CD4-positive, alpha-beta T cell treated with Interleukin-17A for 4 hours (primary cell): ENCODE results near the gene HOMEZ.
"Not testable (repeated sequence)": the region's sequence is repeated elsewhere in the genome, so short reads cannot be mapped to it uniquely, and the experiment has no call there.

Source experiments
- DNase-seq: peaks from one replicate; pipeline ENCODE4 v3.0.0-alpha.2; 2020; ENCODE audit warnings: mixed read lengths

HOMEZ gene

GRCh38 chr14:23307146-23307530 lies 21.2 kb upstream of the HOMEZ start:
- no peak for DNase-seq

- no peak for DNase-seq
Measured at GRCh38 chr14:23306412-23307145, 20.6 kb upstream of the HOMEZ start, which contains the start of gene BCL2L2. BCL2L2 (plus strand) TSS chr14:23306833; CDS start chr14:23307768, 935 bp downstream.

GRCh38 chr14:23302290-23303225 lies 16.6 kb upstream of the HOMEZ start, which contains the start of gene PPP1R3E:
PPP1R3E (minus strand) TSS chr14:23302859; CDS start chr14:23302576, 283 bp downstream.
- DNase-seq: peak; percentile 95

- peak; percentile 67 for DNase-seq
Measured at GRCh38 chr14:23301969-23302289, 16.0 kb upstream of the HOMEZ start.

GRCh38 chr14:23301288-23301968 lies 15.5 kb upstream of the HOMEZ start:
- peak; percentile 98 for DNase-seq

- peak; percentile 41 for DNase-seq
Measured at GRCh38 chr14:23300687-23301223, 14.8 kb upstream of the HOMEZ start.

GRCh38 chr14:23299986-23300686 lies 14.2 kb upstream of the HOMEZ start:
- DNase-seq: no peak

- no peak for DNase-seq
Measured at GRCh38 chr14:23299211-23299957, 13.5 kb upstream of the HOMEZ start.

- no peak for DNase-seq
Measured at GRCh38 chr14:23297611-23298277, 11.8 kb upstream of the HOMEZ start.

- no peak for DNase-seq
Measured at GRCh38 chr14:23297096-23297495, 11.2 kb upstream of the HOMEZ start.

GRCh38 chr14:23296012-23296777 lies 10.3 kb upstream of the HOMEZ start:
- no peak for DNase-seq

GRCh38 chr14:23294734-23295561 lies 9.0 kb upstream of the HOMEZ start:
- DNase-seq: peak; percentile 74

GRCh38 chr14:23286902-23287479 lies 1.1 kb upstream of the HOMEZ start:
- no peak for DNase-seq

- no peak for DNase-seq
Measured at GRCh38 chr14:23285530-23286019, 357 bp downstream of the HOMEZ start.

GRCh38 chr14:23284654-23285529 lies 1.0 kb downstream of the HOMEZ start:
- DNase-seq: no peak

- DNase-seq: no peak
Measured at GRCh38 chr14:23281247-23281646, 4.7 kb downstream of the HOMEZ start.

GRCh38 chr14:23277928-23278327 lies 8.0 kb downstream of the HOMEZ start:
- not testable (repeated sequence) for DNase-seq

- no peak for DNase-seq
Measured at GRCh38 chr14:23277189-23277588, 8.7 kb downstream of the HOMEZ start.
